GM06990 (cell line): Measurements from ENCODE around the gene PPOX.

Experiments
- DNase-seq: peaks from one replicate; pipeline ENCODE4 v3.0.0-alpha.2; 2011; ENCODE audit not compliant: insufficient read length; ENCODE audit errors: extremely low read depth
- H3K27me3 ChIP-seq: replicated peaks from 2 replicates; pipeline ENCODE4 v1.6.0; 2011; ENCODE audit warnings: low read length; ENCODE audit not compliant: control insufficient read depth, insufficient read depth
- H3K36me3 ChIP-seq: 2 replicates; pipeline ENCODE4 v1.5.1; 2011; ENCODE audit warnings: low read length; ENCODE audit not compliant: control insufficient read depth, insufficient read depth
- H3K4me3 ChIP-seq: replicated peaks from 2 replicates; pipeline ENCODE4 v1.5.1; 2011; ENCODE audit warnings: low read depth, mild to moderate bottlenecking, control low read depth, low read length
- TF ChIP-seq, protein P1 (sequence below): IDR thresholded peaks from 2 replicates; pipeline ENCODE4 v1.5.1; 2011; ENCODE audit warnings: low read length, control low read depth, mild to moderate bottlenecking, inconsistent platforms; ENCODE audit not compliant: insufficient read depth, poor library complexity, severe bottlenecking

PPOX gene

GRCh38 chr1:161198194-161198896 lies 32.1 kb downstream of the PPOX start:
- no peak overlapping the region for H3K4me3 ChIP-seq
- TF ChIP-seq, protein P1, sequence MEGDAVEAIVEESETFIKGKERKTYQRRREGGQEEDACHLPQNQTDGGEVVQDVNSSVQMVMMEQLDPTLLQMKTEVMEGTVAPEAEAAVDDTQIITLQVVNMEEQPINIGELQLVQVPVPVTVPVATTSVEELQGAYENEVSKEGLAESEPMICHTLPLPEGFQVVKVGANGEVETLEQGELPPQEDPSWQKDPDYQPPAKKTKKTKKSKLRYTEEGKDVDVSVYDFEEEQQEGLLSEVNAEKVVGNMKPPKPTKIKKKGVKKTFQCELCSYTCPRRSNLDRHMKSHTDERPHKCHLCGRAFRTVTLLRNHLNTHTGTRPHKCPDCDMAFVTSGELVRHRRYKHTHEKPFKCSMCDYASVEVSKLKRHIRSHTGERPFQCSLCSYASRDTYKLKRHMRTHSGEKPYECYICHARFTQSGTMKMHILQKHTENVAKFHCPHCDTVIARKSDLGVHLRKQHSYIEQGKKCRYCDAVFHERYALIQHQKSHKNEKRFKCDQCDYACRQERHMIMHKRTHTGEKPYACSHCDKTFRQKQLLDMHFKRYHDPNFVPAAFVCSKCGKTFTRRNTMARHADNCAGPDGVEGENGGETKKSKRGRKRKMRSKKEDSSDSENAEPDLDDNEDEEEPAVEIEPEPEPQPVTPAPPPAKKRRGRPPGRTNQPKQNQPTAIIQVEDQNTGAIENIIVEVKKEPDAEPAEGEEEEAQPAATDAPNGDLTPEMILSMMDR = no peak

GRCh38 chr1:161198897-161199431 lies 32.7 kb downstream of the PPOX start, which contains the start of gene ADAMTS4:
ADAMTS4 (minus strand) TSS chr1:161199054; CDS start chr1:161198627, 427 bp downstream.
- no peaks in the 10 kb centered on the region for H3K27me3 ChIP-seq
- TF ChIP-seq, protein P1 = no peak
- no peaks in the 10 kb centered on the region for H3K36me3 ChIP-seq
- H3K4me3 ChIP-seq = no peak within 1 kb of the TSS
- DNase-seq = no peak

More at GRCh38 chr1:161198194-161198896, 32.1 kb downstream of the PPOX start:
- H3K27me3 ChIP-seq = no peaks in the 10 kb centered on the region
- DNase-seq = no peak
- H3K36me3 ChIP-seq = no peaks in the 10 kb centered on the region

DNA sequence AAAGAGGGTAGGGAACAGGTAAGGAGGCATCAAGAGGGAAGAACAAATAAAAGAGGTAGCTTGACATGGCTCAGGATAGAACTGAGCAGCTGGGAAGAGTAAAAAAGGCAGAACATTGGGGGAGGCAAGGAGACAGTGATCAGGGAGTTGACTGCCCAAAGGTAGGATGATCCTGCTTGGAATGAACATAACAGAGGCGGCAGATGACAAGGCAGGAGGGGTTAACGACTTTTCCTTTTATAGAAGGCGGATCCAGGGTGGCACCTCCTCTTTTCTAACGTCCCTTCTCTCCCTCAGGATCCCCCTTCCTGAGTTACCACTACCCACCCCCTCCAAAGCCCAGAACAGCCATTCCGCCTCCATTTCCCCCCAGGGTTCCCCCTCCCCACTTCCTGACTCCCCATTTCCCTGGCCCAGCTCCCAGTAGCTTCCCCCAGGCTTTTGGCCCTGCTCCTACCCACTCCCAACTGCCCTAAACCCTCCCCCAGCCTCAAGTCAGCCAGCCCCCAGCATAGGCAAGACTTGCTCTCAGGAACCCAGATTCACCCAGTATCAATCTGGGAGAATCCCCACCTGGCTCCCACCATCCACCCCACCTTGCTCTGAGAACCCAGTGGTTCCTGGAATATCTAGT lies 33.4 kb downstream of the PPOX start:
- Histone ChIP-seq H3K27me3 (no peaks in the 10 kb centered on the region), H3K36me3 (no peaks in the 10 kb centered on the region), H3K4me3 (no peak overlapping the region)
- DNase-seq = no peak
- TF ChIP-seq, protein P1 = no peak

DNA sequence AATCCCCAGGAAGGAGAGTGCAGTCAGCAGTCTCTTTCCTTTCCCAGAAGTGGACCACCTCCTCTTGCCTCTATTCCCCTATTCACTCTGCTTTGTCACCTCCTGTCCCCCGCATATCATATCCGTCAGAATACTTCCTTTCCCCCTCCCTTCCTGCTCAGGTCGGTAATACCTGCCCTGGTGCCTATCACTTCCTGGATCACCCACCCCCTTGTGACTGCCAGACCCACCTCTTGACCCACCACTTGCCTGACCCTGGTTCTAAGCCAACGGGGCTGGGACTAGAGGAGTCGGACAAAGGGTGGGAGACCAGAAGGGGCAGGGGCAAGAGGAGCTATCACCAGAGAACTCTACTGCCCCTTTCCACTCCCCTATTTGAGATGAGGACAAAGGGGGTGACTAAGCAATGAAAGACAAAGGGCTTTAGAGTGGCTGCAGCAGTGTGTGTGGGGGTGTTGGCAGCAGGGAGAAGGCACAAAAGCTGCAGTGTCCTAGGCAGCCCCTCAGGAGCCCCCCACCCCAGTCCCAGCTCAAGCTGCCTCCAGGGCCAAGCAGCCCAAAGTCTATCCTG lies 34.3 kb downstream of the PPOX start:
- TF ChIP-seq, protein P1 = no peak
- Histone ChIP-seq H3K4me3 (no peak overlapping the region), H3K27me3 (no peaks in the 10 kb centered on the region), H3K36me3 (no peaks in the 10 kb centered on the region)
- DNase-seq = no peak

GRCh38 chr1:161200992-161201835 lies 35.0 kb downstream of the PPOX start:
- Histone ChIP-seq H3K36me3 (no peaks in the 10 kb centered on the region; the same call in 1 of the 2 replicates), H3K27me3 (no peaks in the 10 kb centered on the region), H3K4me3 (no peak overlapping the region; the same call in 1 of the 2 replicates)
- TF ChIP-seq, protein P1 = no peak
- no peak for DNase-seq
